ENCODE measurements around the gene CD4.
A peak's percentile ranks its signal among the peaks of the same experiment; 100 is the strongest.

The CD4 gene

GRCh38 chr12:6775185-6776174 lies 13.8 kb upstream of the CD4 start:
- no peak overlapping the region for H3K27ac ChIP-seq
- DNase-seq (ENCODE audit: low read depth, low spot score), result no peak

- H3K27ac ChIP-seq, result no peak overlapping the region
- DNase-seq (ENCODE audit: low read depth, low spot score), result no peak
These were observed 11.9 kb upstream of the CD4 start for GRCh38 chr12:6777386-6777785.

DNA sequence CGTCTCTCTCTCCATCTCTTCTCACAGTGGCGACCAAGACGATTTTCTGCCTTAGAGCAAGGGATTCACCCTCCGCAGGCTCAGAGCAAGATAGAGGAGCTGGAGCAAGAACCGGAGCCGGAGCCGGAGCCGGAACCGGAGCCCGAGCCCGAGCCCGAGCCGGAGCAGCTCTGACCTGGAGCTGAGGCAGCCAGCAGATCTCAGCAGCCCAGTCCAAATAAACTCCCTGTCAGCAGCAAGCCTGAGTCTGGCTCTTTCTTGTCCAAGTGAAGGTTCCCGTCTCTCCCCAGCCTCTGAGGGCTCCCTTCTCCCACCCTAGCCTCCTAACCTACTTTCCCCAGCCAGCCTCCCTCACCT lies 11.1 kb upstream of the CD4 start:
- H3K27ac ChIP-seq, result no peak overlapping the region
- no peak for DNase-seq (ENCODE audit: low read depth, low spot score)

DNA sequence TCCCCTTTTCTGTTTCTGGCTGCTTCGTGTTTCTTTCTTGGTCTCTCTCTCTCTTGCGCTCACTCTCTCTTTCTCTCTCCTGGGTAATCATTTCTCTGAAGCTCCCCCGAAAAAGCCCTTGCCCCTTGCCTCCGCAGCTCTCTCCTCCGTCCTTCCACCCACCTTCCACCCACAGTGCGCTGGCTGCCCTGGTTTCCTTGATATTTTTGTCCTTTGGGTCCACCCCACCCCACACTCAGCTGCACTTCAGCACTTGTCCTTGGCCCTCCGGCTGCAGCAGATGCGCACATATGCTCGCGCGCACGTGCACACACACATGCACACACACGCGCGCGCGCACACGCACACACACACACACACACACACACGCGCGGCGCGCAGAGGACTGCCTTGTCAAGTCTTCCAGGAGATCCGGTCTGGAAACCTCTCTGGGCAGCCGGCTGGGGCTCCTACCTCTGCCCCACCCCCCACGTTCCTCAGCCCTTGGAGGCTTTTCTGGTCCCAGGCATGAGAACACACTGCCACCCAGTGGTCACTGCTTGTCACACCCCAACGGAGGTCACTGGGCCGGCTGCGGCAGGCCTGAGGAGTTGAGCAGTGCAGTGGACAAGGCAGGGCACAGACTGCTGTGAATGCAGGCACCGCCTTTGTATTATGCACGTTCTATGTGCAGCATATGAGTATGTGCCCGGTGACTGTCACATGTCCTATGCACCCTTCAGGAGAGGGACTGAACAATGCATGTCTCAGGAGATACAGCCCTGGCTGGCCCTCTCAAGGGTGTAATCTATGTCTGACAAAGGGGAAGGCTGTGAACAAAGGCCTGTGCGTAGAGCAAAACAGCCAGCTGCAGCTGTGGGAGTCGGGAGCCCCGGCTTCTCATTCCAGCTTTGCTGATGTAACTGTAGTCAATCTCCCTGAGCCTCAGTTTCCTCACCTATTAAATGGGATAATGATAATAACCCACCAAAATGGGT lies 10.5 kb upstream of the CD4 start:
- peak; percentile 33 for DNase-seq (ENCODE audit: low read depth, low spot score)
- peak overlapping the region; percentile 38 for H3K27ac ChIP-seq

DNA sequence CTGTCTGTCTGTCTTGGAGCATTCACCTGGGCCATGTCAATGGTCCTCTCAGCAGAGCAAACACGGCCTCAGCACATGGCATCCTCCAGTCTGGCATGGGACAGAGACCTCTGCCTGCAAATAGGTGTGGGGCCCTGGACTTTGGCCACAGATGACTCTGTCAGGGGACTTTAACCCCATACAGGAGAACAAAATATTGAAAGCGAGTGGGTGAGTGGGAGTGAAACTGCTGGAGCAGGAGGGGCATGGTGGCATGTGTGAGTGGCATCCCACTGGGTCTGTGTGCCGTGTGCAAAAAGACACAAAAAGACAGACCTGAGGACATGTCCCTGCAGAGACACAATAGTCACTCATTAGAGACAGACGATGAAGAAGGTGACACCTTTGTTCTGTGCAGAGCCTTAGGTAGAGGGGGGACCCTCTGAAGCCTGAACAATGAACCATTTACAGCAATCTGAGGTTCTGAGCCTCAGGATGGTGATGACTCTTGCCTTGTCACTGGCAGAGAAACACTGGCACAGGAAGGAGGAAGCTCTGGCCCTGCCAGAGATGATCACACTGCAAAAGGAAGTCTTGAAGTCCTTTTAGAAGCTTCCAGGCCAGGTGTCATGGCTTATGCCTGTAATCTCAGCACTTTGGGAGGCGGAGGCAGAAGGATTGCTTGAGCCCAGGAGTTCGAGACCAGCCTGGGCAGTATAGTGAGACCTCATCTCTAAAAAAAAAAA lies 9.5 kb upstream of the CD4 start:
- no peak for DNase-seq (ENCODE audit: low read depth, low spot score)
- peak overlapping the region; percentile 38 for H3K27ac ChIP-seq

GRCh38 chr12:6780573-6780972 lies 8.8 kb upstream of the CD4 start:
- DNase-seq (ENCODE audit: low read depth, low spot score), result no peak
- no peak overlapping the region for H3K27ac ChIP-seq

DNA sequence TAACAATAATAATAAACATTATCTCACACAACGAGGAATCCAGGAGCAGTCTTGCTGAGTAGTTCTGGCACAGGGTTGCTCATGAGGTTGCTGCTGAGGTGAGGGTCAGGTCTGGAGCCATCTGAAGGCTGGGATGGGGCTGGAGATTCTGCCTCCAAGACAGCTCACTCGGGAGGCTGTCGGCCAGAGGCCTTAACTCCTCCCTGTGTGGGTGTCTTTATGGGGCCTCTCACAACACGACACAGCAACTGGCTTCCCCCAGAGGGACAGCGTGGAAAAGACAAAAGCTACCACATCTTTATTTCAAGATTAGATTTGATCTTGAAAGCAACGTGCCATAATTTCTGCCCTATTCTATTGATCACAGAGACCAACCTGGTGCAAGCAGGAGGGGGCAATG lies 7.2 kb upstream of the CD4 start:
- no peak overlapping the region for H3K27ac ChIP-seq

GRCh38 chr12:6782850-6783566 lies 6.3 kb upstream of the CD4 start:
- no peak overlapping the region for H3K27ac ChIP-seq
- no peak for DNase-seq (ENCODE audit: low read depth, low spot score)

More for the DNA sequence above, 7.2 kb upstream of the CD4 start:
- no peak for DNase-seq (ENCODE audit: low read depth, low spot score)

GRCh38 chr12:6783828-6784227 lies 5.5 kb upstream of the CD4 start:
- H3K27ac ChIP-seq, result no peak overlapping the region
- no peak for DNase-seq (ENCODE audit: low read depth, low spot score)

GRCh38 chr12:6784296-6784695 lies 5.0 kb upstream of the CD4 start:
- DNase-seq (ENCODE audit: low read depth, low spot score), result no peak

GRCh38 chr12:6784761-6785160 lies 4.6 kb upstream of the CD4 start:
- no peak overlapping the region for H3K27ac ChIP-seq
- no peak for DNase-seq (ENCODE audit: low read depth, low spot score)

More at GRCh38 chr12:6784296-6784695, 5.0 kb upstream of the CD4 start:
- H3K27ac ChIP-seq, result no peak overlapping the region

DNA sequence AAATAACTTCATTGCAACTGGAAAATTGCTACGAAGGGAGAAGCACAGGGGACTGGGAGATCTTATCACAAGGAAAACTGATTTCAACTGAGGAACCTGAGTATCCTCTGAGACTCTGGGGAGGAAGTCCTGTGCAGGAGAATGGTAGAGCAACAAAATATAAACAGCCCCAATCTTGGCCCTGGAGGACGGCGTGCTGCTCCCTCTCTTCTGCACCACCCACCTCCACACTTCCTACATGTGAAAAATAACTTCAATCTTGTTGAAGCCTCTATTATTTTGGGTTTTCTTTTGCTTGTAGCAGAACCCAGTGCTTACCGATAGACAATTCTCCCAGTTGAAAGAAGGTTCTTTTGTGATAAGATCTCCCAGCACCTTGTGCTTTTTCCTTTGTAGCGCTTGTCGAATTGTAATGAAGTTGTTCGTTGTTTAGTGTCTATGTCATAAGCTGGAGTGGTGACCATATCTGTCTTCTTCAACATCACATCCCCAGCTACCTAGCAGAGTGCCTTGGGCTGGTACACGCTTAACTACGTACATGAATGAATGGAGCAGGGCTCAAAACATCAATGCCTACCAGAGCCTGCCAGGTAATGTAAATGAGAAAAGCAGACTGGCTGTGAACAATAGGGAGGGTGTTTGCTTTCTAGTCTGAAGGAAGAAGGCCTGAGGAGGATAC lies 2.8 kb upstream of the CD4 start:
- H3K27ac ChIP-seq, result no peak overlapping the region
- no peak for DNase-seq (ENCODE audit: low read depth, low spot score)

- no peak for DNase-seq (ENCODE audit: low read depth, low spot score)
- H3K27ac ChIP-seq, result no peak overlapping the region
These were observed 2.0 kb upstream of the CD4 start for GRCh38 chr12:6787309-6787708.

DNA sequence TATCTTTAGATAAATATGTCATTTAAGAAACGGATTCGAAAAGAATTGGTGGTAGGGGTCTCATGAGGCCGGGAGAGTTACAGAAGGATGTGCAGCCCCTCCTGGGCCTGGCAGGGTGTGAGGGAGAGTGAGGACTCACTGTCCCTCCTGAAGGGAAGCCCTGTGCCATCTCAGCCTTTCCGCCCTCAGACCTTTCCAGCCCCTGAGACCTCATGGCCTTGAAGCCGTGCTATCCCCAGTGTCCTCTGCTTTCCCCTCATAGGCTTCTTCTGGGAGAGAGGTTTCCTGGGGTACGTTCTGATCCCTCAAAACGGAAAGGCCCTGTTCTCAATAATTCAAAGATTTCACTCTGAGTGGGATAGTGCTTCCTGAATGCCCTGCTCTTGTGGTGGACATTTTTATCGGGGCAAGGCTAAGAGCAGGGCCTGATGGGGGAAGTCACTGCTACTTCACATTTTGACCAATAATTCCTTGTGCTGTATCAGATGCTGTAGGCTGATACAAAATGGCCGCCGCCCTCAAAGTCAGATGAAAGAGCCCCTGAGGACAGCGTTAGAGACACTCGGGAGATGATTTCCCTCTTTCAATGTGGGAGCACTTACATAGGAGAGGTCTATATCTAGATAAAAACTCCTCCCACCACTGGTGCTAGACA lies 1.3 kb downstream of the CD4 start:
- DNase-seq (ENCODE audit: low read depth, low spot score), result no peak
- no peak overlapping the region for H3K27ac ChIP-seq

DNA sequence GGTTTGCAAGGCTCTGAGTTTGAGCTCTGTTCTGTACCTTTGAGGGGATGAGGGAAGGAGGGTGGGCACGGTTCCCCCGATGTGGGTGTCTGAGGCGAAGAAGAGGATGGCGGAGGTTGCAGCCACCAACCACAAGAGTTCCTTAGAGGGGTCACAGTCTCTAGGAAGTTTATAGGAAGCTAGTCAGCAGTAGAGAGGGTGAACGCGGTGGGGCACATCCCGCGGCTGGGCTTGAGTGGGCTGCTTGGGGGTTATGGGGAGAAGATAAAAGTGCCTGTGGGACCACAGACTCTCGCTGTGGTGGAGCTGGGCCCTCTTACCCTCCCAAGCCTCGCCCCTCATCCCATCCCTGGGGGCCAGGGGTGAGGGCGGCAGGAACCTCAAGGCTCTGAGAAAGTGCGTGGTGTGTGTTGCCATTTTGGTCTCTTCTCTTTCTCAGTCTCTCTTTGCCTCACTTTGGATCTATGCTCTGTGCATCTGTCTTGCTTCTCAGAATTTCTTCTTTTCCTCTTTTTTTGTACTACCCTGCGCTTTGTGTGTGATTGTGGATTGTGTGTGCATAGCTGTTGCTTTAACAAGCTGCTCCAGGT lies 2.7 kb downstream of the CD4 start:
- no peak overlapping the region for H3K27ac ChIP-seq

GRCh38 chr12:6792522-6793201 lies 3.3 kb downstream of the CD4 start:
- DNase-seq (ENCODE audit: low read depth, low spot score), result no peak
- no peak overlapping the region for H3K27ac ChIP-seq

More for the DNA sequence above, 2.7 kb downstream of the CD4 start:
- no peak for DNase-seq (ENCODE audit: low read depth, low spot score)

- DNase-seq (ENCODE audit: low read depth, low spot score), result no peak
- H3K27ac ChIP-seq, result no peak overlapping the region
These were observed 5.8 kb downstream of the CD4 start for GRCh38 chr12:6795088-6795487.

DNA sequence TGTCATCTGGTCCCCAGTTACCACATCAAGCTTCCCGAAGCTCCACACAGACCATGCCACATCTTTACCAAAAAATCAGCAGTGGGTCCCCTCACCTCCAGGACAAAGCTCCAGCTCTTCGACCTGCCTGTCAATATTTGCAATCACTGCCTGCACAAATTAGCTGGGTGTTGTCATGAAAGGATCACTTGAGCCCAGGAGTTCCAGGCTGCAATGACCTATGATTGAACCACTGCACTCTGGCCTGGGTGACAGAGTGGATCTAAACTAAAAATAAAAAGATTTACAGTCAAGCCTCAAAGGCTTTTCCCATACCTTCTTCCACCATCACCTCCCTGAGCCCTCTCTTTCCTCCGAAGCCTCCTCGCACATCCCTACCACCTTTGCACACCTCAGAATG lies 7.2 kb downstream of the CD4 start:
- no peak overlapping the region for H3K27ac ChIP-seq
- no peak for DNase-seq (ENCODE audit: low read depth, low spot score)
